Ramos (cell line): ENCODE measurements around the gene NME2.

ENCODE experiments used
- in situ Hi-C: fragments of 300-500 bp; cut with MboI; formaldehyde crosslinking; loops from one replicate; pipeline ENCODE4 v1.14.3; 2022; ENCODE audit warnings: low sequenced_read_pairs; ENCODE audit not compliant: unreplicated experiment

NME2 gene

DNA sequence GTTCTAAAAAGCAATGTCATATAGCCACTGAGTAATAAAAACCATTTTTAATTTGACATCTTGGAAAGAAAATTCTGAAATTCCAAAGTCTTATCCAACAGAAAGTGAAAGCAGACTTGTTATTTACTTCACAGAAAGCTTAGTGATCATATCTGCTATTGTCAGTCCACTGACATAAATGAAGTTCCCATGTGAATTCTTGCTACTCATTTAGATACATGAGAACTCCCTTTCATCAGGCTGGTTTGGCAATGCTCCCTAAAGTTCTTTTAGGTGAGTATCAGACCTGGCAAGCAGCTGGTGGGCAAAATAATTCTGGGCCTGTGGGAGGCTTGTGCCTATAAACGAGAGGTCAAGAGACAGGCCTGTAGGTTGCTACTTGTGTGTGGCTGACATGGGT lies 23.4 kb downstream of the NME2 start:
- in situ Hi-C loops, result no loop called here

DNA sequence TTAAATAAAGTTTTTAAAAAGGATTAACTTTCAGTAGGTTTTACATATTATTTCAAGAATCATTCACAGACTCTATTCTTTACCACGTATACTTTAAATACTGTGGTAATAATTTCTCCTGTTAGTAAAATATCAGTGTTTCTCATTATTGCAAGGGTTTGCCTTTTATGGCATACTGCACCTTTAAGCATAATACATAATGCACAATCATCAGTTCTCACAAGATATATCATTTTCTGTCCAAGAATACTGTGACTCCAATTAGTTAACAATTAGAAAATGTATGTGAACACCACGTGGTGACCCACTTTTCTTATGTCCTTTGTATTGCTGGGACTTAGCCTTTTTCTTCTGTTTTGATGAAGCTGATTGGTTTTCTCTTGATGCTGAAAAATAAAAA lies 25.7 kb downstream of the NME2 start:
- in situ Hi-C loops, result no loop called here

DNA sequence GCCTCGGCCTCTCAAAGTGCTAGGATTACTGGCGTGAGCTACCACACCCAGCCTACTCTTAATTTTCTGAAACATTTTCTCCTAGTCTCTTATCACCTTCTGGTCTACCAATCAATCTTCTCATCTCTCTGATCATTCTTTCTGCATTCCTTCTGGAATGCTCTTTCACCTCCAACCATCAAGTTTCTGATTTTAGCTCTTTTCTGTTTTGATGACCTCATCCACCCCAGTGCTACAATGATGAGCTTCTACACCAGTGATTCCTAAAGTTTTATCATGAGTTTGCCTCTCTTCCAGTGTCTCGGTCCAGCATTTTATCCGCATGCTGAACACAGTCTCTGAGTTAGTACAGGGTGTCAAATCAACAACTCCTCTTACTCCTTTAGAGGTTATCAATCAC lies 31.5 kb downstream of the NME2 start:
- in situ Hi-C loops, result no loop called here

DNA sequence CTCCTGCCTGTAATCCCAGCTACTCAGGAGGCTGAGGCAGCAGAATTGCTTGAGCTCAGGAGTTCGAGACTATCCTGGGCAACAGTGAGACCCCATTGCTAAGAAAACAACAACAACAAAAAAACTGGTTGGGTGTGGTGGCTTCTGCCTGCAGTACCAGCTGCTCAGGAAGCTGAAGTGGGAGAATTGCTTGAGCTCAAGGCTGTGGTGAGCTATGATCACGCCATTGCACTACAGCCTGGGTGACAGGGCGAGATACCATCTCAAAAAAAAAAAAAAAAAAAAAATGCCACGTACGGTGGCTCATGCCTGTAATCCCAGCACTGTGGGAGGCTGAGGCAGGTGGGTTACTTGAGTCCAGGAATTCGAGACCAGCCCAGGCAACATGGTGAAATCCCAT lies 34.1 kb downstream of the NME2 start:
- in situ Hi-C loops, result no loop called here

- in situ Hi-C loops, result no loop called here
Observed at GRCh38 chr17:51200846-51201245, 34.6 kb downstream of the NME2 start.

DNA sequence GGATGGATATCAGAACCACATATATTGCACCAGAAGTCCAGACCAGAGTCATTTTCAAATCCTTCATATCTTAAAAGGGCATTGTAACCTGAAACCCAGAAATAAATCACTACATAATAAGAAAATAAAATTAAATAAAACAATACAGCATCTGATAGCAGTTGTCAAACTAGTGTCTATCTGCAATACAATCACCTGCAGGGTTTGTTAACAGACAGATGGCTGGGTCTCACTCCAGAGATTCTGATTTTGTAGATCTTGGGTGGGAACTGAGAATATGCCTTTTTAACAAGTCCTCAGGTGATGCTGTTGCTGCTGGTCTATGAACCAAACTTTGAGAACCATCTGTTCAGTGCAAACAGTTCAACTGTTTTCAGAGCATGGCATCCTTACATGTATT lies 37.6 kb downstream of the NME2 start:
- in situ Hi-C loops, result no loop called here

GRCh38 chr17:51214920-51215319 lies 48.7 kb downstream of the NME2 start:
- in situ Hi-C loops, result no loop called here

DNA sequence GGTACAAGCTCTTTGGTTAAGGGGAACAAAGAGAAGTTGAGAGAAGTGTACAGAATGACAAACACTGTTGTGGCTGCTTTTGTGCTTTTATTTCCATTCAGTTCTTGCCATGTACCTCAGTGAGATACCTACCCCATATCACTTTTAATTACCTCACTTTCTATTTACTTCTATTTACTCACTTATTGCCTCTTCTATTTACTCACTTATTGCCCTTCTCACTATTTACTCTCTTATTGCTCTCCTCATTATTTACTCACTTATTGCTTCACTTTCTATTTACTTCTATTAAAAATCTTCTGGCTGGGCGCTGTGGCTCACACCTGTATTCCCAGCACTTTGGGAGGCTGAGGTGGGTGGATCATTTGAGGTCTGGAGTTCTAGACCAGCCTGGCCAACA lies 51.7 kb downstream of the NME2 start:
- in situ Hi-C loops, result no loop called here

DNA sequence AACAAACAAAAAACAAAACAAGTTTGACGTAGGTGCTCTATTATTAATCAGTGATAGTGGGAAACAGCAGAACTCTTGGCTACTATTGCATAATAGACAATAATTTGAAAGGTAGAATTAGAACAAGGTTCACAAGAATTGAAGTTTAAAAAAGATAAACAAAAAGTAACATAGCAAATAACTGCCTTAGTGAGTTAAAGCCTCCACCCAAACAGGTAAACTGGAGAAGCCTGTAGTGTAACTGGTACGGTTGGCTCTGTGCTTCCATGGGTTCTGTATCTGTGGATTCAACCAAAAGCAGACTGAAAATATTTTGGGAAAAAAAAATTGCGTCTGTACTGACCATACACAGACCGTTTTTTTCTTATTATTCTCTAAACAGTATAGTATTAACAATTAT lies 55.1 kb downstream of the NME2 start:
- in situ Hi-C loops, result no loop called here
